ENCODE measurements around the gene GSTM2. TPM values are rescaled to one million over a fixed set of nuclear protein-coding genes. Genes with fewer than 3 reads are reported as not detected.
A peak's percentile ranks its signal among the peaks of the same experiment; 100 is the strongest.

The GSTM2 gene
- total RNA-seq, 1 donor: 14.8 TPM

- H3K36me3 ChIP-seq (ENCODE audit: insufficient read depth, low read length): no peaks in the 10 kb centered on the region
- TF ChIP-seq CTCF (IDR thresholded peaks at IDR 0.05; ENCODE audit: extremely low read depth, low read depth, low read length): no peak
- H3K27me3 ChIP-seq (ENCODE audit: insufficient read depth, low read length): peaks cover 18% of the 10 kb centered on the region
Observed at GRCh38 chr1:109653306-109653705, 14.6 kb upstream of the GSTM2 start.

GRCh38 chr1:109654519-109654918 is 13.3 kb upstream of the GSTM2 start:
- peaks cover 21% of the 10 kb centered on the region for H3K4me1 ChIP-seq (ENCODE audit: insufficient read depth, low read length)
- H3K27me3 ChIP-seq (ENCODE audit: insufficient read depth, low read length): peaks cover 18% of the 10 kb centered on the region
- H3K4me3 ChIP-seq (ENCODE audit: insufficient read depth, low read length): no peak overlapping the region
- TF ChIP-seq CTCF (IDR thresholded peaks at IDR 0.05; ENCODE audit: extremely low read depth, low read depth, low read length): no peak
- no peak overlapping the region for H2AFZ ChIP-seq (ENCODE audit: low read length)
- H3K27ac ChIP-seq (ENCODE audit: low read depth, low read length): no peak overlapping the region
- H3K4me2 ChIP-seq (ENCODE audit: insufficient read depth, low read length): no peak overlapping the region
- no peaks in the 10 kb centered on the region for H3K9me3 ChIP-seq (ENCODE audit: low read depth, low read length)
- H4K20me1 ChIP-seq (ENCODE audit: insufficient read depth, low read length): no peaks in the 10 kb centered on the region
- no peak for DNase-seq (ENCODE audit: insufficient read length, low spot score, missing footprints)
- H3K36me3 ChIP-seq (ENCODE audit: insufficient read depth, low read length): no peaks in the 10 kb centered on the region
- no peaks in the 10 kb centered on the region for H3K79me2 ChIP-seq (ENCODE audit: insufficient read depth, low read length)

More at GRCh38 chr1:109653306-109653705, 14.6 kb upstream of the GSTM2 start:
- Histone ChIP-seq H3K27ac (ENCODE audit: low read depth, low read length) (no peak overlapping the region), H3K4me2 (ENCODE audit: insufficient read depth, low read length) (no peak overlapping the region), H3K4me3 (ENCODE audit: insufficient read depth, low read length) (no peak overlapping the region), H3K9me3 (ENCODE audit: low read depth, low read length) (no peaks in the 10 kb centered on the region), H2AFZ (ENCODE audit: low read length) (no peak overlapping the region), H4K20me1 (ENCODE audit: insufficient read depth, low read length) (no peaks in the 10 kb centered on the region), H3K79me2 (ENCODE audit: insufficient read depth, low read length) (no peaks in the 10 kb centered on the region), H3K4me1 (ENCODE audit: insufficient read depth, low read length) (peaks cover 21% of the 10 kb centered on the region)
- DNase-seq (ENCODE audit: insufficient read length, low spot score, missing footprints): no peak

- peak within 1 kb of the TSS; percentile 44 for H3K27ac ChIP-seq (ENCODE audit: low read depth, low read length)
Observed at GRCh38 chr1:109655615-109656519, 12.0 kb upstream of the GSTM2 start, which contains the start of gene GSTM4. GSTM4 (plus strand) TSS chr1:109656099; CDS start chr1:109656390, 291 bp downstream.

More at GRCh38 chr1:109655615-109656519, 12.0 kb upstream of the GSTM2 start, which contains the start of gene GSTM4:
- peaks cover 11% of the 10 kb centered on the region for H3K4me1 ChIP-seq (ENCODE audit: insufficient read depth, low read length)
- DNase-seq (ENCODE audit: insufficient read length, low spot score, missing footprints): peak; percentile 94
- H3K27me3 ChIP-seq (ENCODE audit: insufficient read depth, low read length): peaks cover 18% of the 10 kb centered on the region
- H3K4me2 ChIP-seq (ENCODE audit: insufficient read depth, low read length): peak within 1 kb of the TSS; percentile 83
- no peak for TF ChIP-seq CTCF (IDR thresholded peaks at IDR 0.05; ENCODE audit: extremely low read depth, low read depth, low read length)
- H3K9me3 ChIP-seq (ENCODE audit: low read depth, low read length): no peaks in the 10 kb centered on the region
- H3K36me3 ChIP-seq (ENCODE audit: insufficient read depth, low read length): no peaks in the 10 kb centered on the region
- H2AFZ ChIP-seq (ENCODE audit: low read length): peak within 1 kb of the TSS; percentile 92
- peak within 1 kb of the TSS; percentile 87 for H3K4me3 ChIP-seq (ENCODE audit: insufficient read depth, low read length)
- H3K79me2 ChIP-seq (ENCODE audit: insufficient read depth, low read length): no peaks in the 10 kb centered on the region
- H4K20me1 ChIP-seq (ENCODE audit: insufficient read depth, low read length): no peaks in the 10 kb centered on the region
